IMR-90 (cell line): ENCODE results near the gene PRKN. TPM values are rescaled to one million over a fixed set of nuclear protein-coding genes. Genes with fewer than 3 reads are reported as not detected.

Experiments used
- ATAC-seq: fragments of 200-7000 bp; cut with Tn5 transposase; 2 replicates; pipeline ENCODE4 v1.9.1; 2020; ENCODE audit warnings: low read depth, mild to moderate bottlenecking, moderate library complexity
- BruUV-seq: library from RNA; stranded (reverse); fragments of 400-500 nt; replicated peaks from 2 replicates; lab custom pipeline; 2021; lab: Mats Ljungman, UMichigan
- CTCF ChIA-PET: fragments of 300-600 bp; formaldehyde crosslinking; extraction: SDS; loops from one replicate; lab custom pipeline; 2021; ENCODE audit warnings: antibody characterized with exemption; lab: Yijun Ruan, JAX
- POLR2A ChIA-PET: fragments of 300-600 bp; sonication (Branson Sonifier 250); formaldehyde crosslinking; loops from one replicate; lab custom pipeline; 2022; ENCODE audit warnings: antibody characterized with exemption; ENCODE audit not compliant: unreplicated experiment; lab: Charles Lee
- DNase-seq: peaks from one replicate; pipeline ENCODE4 v3.0.0; 2013
- H2AFZ ChIP-seq: replicated peaks from 2 replicates; pipeline ENCODE3; 2013; ENCODE audit warnings: low read length, mild to moderate bottlenecking; ENCODE audit not compliant: poor library complexity
- H2AK5ac ChIP-seq: 2 replicates; pipeline ENCODE4 v1.6.1; 2013; ENCODE audit warnings: low read depth, low read length, inconsistent platforms
- H2AK9ac ChIP-seq: replicated peaks from 2 replicates; pipeline ENCODE3; 2013; ENCODE audit warnings: mild to moderate bottlenecking, low read depth, low read length, moderate library complexity; ENCODE audit not compliant: poor library complexity
- H2BK120ac ChIP-seq: 2 replicates; pipeline ENCODE4 v1.6.1; 2013; ENCODE audit warnings: low read depth, low read length, inconsistent platforms
- H2BK15ac ChIP-seq: 3 replicates; pipeline ENCODE4 v1.6.1; 2013; ENCODE audit warnings: low read depth, low read length, inconsistent platforms
- H2BK20ac ChIP-seq: 2 replicates; pipeline ENCODE4 v1.6.1; 2013; ENCODE audit warnings: low read depth, mild to moderate bottlenecking, inconsistent platforms, low read length, moderate library complexity
- H2BK5ac ChIP-seq: 2 replicates; pipeline ENCODE4 v1.6.1; 2013; ENCODE audit warnings: mild to moderate bottlenecking, low read depth, low read length, inconsistent platforms; ENCODE audit not compliant: poor library complexity, severe bottlenecking
- H3K14ac ChIP-seq: replicated peaks from 2 replicates; pipeline ENCODE4 v1.6.1; 2013; ENCODE audit warnings: low read depth, low read length, inconsistent platforms
- H3K18ac ChIP-seq: 2 replicates; pipeline ENCODE4 v1.6.1; 2013; ENCODE audit warnings: low read depth, low read length, control low read depth
- H3K23ac ChIP-seq: 2 replicates; pipeline ENCODE4 v1.6.1; 2013; ENCODE audit warnings: low read depth, low read length, inconsistent platforms
- H3K27ac ChIP-seq: 2 replicates; pipeline ENCODE4 v1.5.1; 2013; ENCODE audit warnings: mild to moderate bottlenecking, control low read depth, low read length; ENCODE audit not compliant: insufficient read depth
- H3K27me3 ChIP-seq: 2 replicates; pipeline ENCODE4 v1.6.1; 2013; ENCODE audit warnings: low read length; ENCODE audit not compliant: control insufficient read depth, insufficient read depth
- H3K36me3 ChIP-seq: 2 replicates; pipeline ENCODE4 v1.6.1; 2013; ENCODE audit warnings: low read length, mixed read lengths; ENCODE audit not compliant: control insufficient read depth, insufficient read depth
- H3K4ac ChIP-seq: 2 replicates; pipeline ENCODE4 v1.6.1; 2013; ENCODE audit warnings: low read depth, low read length, inconsistent platforms
- H3K4me1 ChIP-seq: 2 replicates; pipeline ENCODE4 v1.6.1; 2013; ENCODE audit warnings: low read length, mixed read lengths; ENCODE audit not compliant: control insufficient read depth, insufficient read depth
- H3K4me2 ChIP-seq: 2 replicates; pipeline ENCODE4 v1.6.1; 2013; ENCODE audit warnings: low read depth, mild to moderate bottlenecking, control low read depth, low read length, moderate library complexity
- H3K4me3 ChIP-seq: 2 replicates; pipeline ENCODE4 v1.5.1; 2013; ENCODE audit warnings: low read depth, mild to moderate bottlenecking, control low read depth, low read length, moderate library complexity; ENCODE audit not compliant: insufficient read depth
- H3K56ac ChIP-seq: 2 replicates; pipeline ENCODE4 v1.6.1; 2013; ENCODE audit warnings: low read length, inconsistent platforms; ENCODE audit not compliant: insufficient read depth; ENCODE audit errors: extremely low read depth
- H3K79me1 ChIP-seq, 2 experiments: 2 replicates each; pipeline ENCODE4 v1.6.1; 2013; ENCODE audit warnings: low read length in 2 of 2, inconsistent platforms in 1 of 2, low read depth in 1 of 2
- H3K9ac ChIP-seq: 2 replicates; pipeline ENCODE4 v1.6.1; 2013; ENCODE audit warnings: low read depth, low read length, control low read depth
- H3K9me1 ChIP-seq: 2 replicates; pipeline ENCODE4 v1.6.1; 2013; ENCODE audit warnings: low read length, inconsistent platforms; ENCODE audit not compliant: insufficient read depth
- H3K9me3 ChIP-seq: 2 replicates; pipeline ENCODE4 v1.6.1; 2013; ENCODE audit warnings: low read length; ENCODE audit not compliant: control insufficient read depth, insufficient read depth
- H4K20me1 ChIP-seq: 2 replicates; pipeline ENCODE4 v1.6.1; 2013; ENCODE audit warnings: low read length, inconsistent platforms; ENCODE audit not compliant: insufficient read depth
- H4K5ac ChIP-seq: 2 replicates; pipeline ENCODE4 v1.6.1; 2013; ENCODE audit warnings: mild to moderate bottlenecking, low read depth, low read length, control low read depth
- H4K8ac ChIP-seq, 2 experiments: 2 replicates each; pipeline ENCODE4 v1.6.1; 2013; ENCODE audit warnings: low read depth in 2 of 2, low read length in 2 of 2, control low read depth in 1 of 2, inconsistent platforms in 1 of 2
- H4K91ac ChIP-seq: 2 replicates; pipeline ENCODE4 v1.6.1; 2013; ENCODE audit warnings: low read depth, low read length, inconsistent platforms; ENCODE audit not compliant: insufficient read depth
- CHD1 ChIP-seq: IDR thresholded peaks from 2 replicates; pipeline ENCODE4 v1.6.1; 2012; ENCODE audit warnings: low read depth, low read length, improper control_type of control experiment
- SMC3 ChIP-seq: fragments of 150-350 bp; IDR thresholded peaks from 2 replicates; pipeline ENCODE4 v1.6.1; 2016; ENCODE audit warnings: low read depth, mild to moderate bottlenecking, antibody characterized with exemption, low read length, moderate library complexity
- WGBS, 2 experiments: methylation state at CpG; one replicate each; pipeline versions ENCODE4 v1.1.5 to v1.1.7; 2013; ENCODE audit warnings: missing lambda C conversion rate in 2 of 2; ENCODE audit not compliant: insufficient read length in 1 of 2; ENCODE audit errors: extremely low coverage in 2 of 2; 5-methylcytosine and 5-hydroxymethylcytosine counted together
- dilution Hi-C: fragments of 300-500 bp; cut with HindIII; formaldehyde crosslinking; loops from one replicate; pipeline ENCODE4 v1.14.3; 2018; ENCODE audit warnings: low sequenced_read_pairs; ENCODE audit not compliant: unreplicated experiment
- in situ Hi-C: fragments of 300-500 bp; cut with MboI; formaldehyde crosslinking; loops from 3 replicates; pipeline ENCODE4 v1.14.3; 2019; ENCODE audit warnings: low sequenced_read_pairs, inconsistent platforms, mixed read lengths
- intact Hi-C: fragments of 100-400 bp; cut with micrococcal nuclease; formaldehyde crosslinking; loops from 2 replicates; pipeline ENCODE4 v1.10.0; 2022
- polyA plus RNA-seq, 3 experiments: library from polyadenylated mRNA; depleted of rRNA; stranded (reverse); fragments of >200 nt; gene quantifications; 2 replicates each; pipeline ENCODE4 v1.2.3, GENCODE V29; 2012; ENCODE audit warnings: low replicate concordance in 1 of 3
- total RNA-seq: library from RNA; depleted of rRNA; stranded (reverse); fragments of >200 nt; gene quantifications from 2 replicates; pipeline ENCODE4 v1.2.3, GENCODE V29; 2012
- TF ChIP-seq, protein P1 (sequence below): fragments of 150-350 bp; IDR thresholded peaks from 2 replicates; pipeline ENCODE4 v1.6.1; 2017; ENCODE audit warnings: mild to moderate bottlenecking, antibody characterized with exemption, low read length, low read depth
- TF ChIP-seq, protein P2 (sequence below): conservative IDR thresholded peaks from 2 replicates; pipeline ENCODE4 v1.5.1; 2012; ENCODE audit warnings: mild to moderate bottlenecking, low read depth, low read length, improper control_type of control experiment

PRKN gene
- total and polyA plus RNA-seq, 2 of the 4 experiments (the other 2 are of a cell fraction): 0.15 to 0.18 TPM

DNA sequence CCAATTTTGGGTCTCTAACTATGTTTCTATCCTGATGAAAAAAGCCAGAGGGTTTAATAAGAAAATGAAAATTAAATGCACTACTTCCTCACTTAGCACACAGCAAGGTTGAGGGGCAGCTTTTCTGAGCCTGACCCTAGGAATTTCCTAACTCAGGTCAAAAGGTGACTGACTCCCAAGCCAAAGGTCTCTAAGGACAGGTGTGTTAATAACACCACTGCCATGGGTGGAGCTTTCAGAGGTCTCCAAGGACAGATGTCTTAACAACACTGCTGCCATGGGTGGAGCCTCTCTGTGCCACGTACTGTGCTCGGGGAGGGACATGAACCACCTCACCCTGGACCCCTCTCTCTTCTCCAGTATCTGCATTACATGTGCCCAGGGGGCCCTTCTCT, 339.2 kb downstream of the PRKN start:
- Histone ChIP-seq H4K20me1 (no peaks in the 10 kb centered on the region), H3K23ac (no peak overlapping the region), H2AK5ac (no peak overlapping the region), H3K4ac (no peak overlapping the region), H3K9me3 (peaks cover 20% of the 10 kb centered on the region), H3K9ac (no peak overlapping the region), H3K9me1 (no peaks in the 10 kb centered on the region), H3K4me3 (no peak overlapping the region), H3K79me1 (no peaks in the 10 kb centered on the region), H2AFZ (no peak overlapping the region), H3K4me2 (no peak overlapping the region), H3K27me3 (no peaks in the 10 kb centered on the region), H3K18ac (no peak overlapping the region), H2AK9ac (no peak overlapping the region), H3K36me3 (no peaks in the 10 kb centered on the region), H2BK15ac (no peak overlapping the region), H3K14ac (no peak overlapping the region), H4K91ac (no peak overlapping the region), H3K27ac (no peak overlapping the region), H4K5ac (no peak overlapping the region), H2BK20ac (no peak overlapping the region), H4K8ac (no peak overlapping the region), H3K4me1 (no peaks in the 10 kb centered on the region), H2BK120ac (no peak overlapping the region), H3K56ac (no peak overlapping the region), H2BK5ac (no peak overlapping the region)
- in situ Hi-C loops: no loop called here
- intact Hi-C loops: no loop called here
- DNase-seq (no peak), ATAC-seq (no peak)
- ChIA-PET CTCF (no interaction called here), POLR2A (no interaction called here)
- TF ChIP-seq CHD1: no peak
- TF ChIP-seq SMC3: no peak
- TF ChIP-seq, protein P1, sequence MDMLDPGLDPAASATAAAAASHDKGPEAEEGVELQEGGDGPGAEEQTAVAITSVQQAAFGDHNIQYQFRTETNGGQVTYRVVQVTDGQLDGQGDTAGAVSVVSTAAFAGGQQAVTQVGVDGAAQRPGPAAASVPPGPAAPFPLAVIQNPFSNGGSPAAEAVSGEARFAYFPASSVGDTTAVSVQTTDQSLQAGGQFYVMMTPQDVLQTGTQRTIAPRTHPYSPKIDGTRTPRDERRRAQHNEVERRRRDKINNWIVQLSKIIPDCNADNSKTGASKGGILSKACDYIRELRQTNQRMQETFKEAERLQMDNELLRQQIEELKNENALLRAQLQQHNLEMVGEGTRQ: no peak
- TF ChIP-seq, protein P2, sequence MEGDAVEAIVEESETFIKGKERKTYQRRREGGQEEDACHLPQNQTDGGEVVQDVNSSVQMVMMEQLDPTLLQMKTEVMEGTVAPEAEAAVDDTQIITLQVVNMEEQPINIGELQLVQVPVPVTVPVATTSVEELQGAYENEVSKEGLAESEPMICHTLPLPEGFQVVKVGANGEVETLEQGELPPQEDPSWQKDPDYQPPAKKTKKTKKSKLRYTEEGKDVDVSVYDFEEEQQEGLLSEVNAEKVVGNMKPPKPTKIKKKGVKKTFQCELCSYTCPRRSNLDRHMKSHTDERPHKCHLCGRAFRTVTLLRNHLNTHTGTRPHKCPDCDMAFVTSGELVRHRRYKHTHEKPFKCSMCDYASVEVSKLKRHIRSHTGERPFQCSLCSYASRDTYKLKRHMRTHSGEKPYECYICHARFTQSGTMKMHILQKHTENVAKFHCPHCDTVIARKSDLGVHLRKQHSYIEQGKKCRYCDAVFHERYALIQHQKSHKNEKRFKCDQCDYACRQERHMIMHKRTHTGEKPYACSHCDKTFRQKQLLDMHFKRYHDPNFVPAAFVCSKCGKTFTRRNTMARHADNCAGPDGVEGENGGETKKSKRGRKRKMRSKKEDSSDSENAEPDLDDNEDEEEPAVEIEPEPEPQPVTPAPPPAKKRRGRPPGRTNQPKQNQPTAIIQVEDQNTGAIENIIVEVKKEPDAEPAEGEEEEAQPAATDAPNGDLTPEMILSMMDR: no peak
- no TSS peak for BruUV-seq
- no CpG with 5 or more reads among the region's 2 CpGs for WGBS, 2 experiments
- dilution Hi-C loops: no loop called here
